Immature natural killer cell (primary cell): ENCODE measurements around the gene UNC5A. TPM values are rescaled to one million over a fixed set of nuclear protein-coding genes. Genes with fewer than 3 reads are reported as not detected.

ENCODE experiments used
- DNase-seq, 3 donors: peaks; one replicate each; pipeline ENCODE4 v3.0.0; 2022; ENCODE audit warnings: mixed read lengths in 1 of 3
- H3K27ac Mint-ChIP-seq, 6 donors: one replicate each; pipeline ENCODE4 v1.8.0; 2020; ENCODE audit warnings: mixed read lengths in 6 of 6, mild to moderate bottlenecking in 5 of 6, inconsistent platforms in 4 of 6, moderate library complexity in 3 of 6
- H3K27me3 Mint-ChIP-seq, 3 donors: one replicate each; pipeline ENCODE4 v1.8.0; 2020 to 2021; ENCODE audit warnings: low read depth in 3 of 3, mild to moderate bottlenecking in 3 of 3, mixed read lengths in 3 of 3, moderate library complexity in 3 of 3, inconsistent platforms in 1 of 3
- H3K36me3 Mint-ChIP-seq, 3 donors: one replicate each; pipeline ENCODE4 v1.8.0; 2020; ENCODE audit warnings: mixed read lengths in 3 of 3, inconsistent platforms in 2 of 3, mild to moderate bottlenecking in 2 of 3
- H3K4me1 Mint-ChIP-seq, 2 donors: one replicate each; pipeline ENCODE4 v1.8.0; 2020; ENCODE audit warnings: inconsistent platforms in 2 of 2, mild to moderate bottlenecking in 2 of 2, mixed read lengths in 2 of 2, moderate library complexity in 1 of 2
- H3K4me3 Mint-ChIP-seq, 5 donors: one replicate each; pipeline ENCODE4 v1.8.0; 2020; ENCODE audit warnings: mild to moderate bottlenecking in 5 of 5, mixed read lengths in 5 of 5, inconsistent platforms in 3 of 5, moderate library complexity in 3 of 5
- H3K9me3 Mint-ChIP-seq, 6 donors: one replicate each; pipeline ENCODE4 v1.8.0; 2020; ENCODE audit warnings: mild to moderate bottlenecking in 6 of 6, mixed read lengths in 6 of 6, inconsistent platforms in 4 of 6, moderate library complexity in 3 of 6
- polyA plus RNA-seq, 3 donors: library from polyadenylated mRNA; unstranded; fragments of 300-500 nt; fragmentation: Illumina TruSeq; gene quantifications; one replicate each; pipeline ENCODE4 v1.2.3, GENCODE V29; 2021

Gene UNC5A
- polyA plus RNA-seq, 3 donors from 2014 or later = not detected

DNA sequence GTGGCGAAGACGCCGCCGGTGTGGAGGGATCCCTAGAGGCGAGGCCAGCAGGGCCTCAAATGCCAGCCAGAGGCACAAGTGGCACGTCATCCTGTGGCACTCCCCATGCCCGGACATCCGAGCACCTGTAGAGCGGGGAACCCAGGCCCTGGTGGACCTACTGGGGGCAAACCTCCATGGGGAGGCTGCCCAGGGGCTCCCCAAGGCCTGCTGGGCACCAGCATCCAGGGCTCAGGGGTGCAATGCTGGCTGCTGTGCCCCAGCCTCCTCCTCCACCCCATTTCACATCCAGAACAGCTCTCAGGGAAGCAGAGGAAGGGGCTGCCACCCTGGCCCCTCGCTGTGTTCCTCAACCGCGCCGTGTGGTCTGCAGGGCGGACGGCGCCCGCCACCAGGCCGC lies 45.2 kb downstream of the UNC5A start:
- Mint-ChIP-seq H3K27me3 (peaks cover 0 to 8% (median 6%) of the 10 kb centered on the region in 3 donors), H3K4me1 (no peaks in the 10 kb centered on the region), H3K27ac (no peak overlapping the region), H3K36me3 (no peaks in the 10 kb centered on the region), H3K9me3 (no peaks in the 10 kb centered on the region), H3K4me3 (no peak overlapping the region)
- DNase-seq = no peak

DNA sequence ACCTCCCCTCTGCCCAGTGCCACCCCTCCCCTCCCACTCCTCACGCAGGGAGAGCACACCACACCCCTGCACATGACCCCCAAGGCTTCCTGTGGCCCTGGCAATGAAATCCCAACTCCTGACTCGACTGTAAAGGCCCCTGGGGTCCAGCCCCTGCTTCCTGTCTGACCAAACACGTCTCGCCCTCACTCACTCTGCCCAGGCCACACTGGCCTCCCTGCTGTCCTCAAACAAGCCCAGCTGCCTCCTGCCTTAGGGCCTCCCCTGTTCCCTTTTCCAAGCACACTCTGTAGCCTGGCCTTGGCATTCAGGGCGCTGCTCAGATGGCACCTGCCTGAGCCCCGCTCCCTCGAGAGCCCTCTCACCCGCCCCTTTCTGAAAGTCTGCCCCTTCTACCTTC lies 46.4 kb downstream of the UNC5A start:
- no peak for DNase-seq
- Mint-ChIP-seq H3K27me3 (peaks cover 0 to 8% (median 6%) of the 10 kb centered on the region in 3 donors), H3K27ac (no peak overlapping the region), H3K9me3 (no peaks in the 10 kb centered on the region), H3K36me3 (no peaks in the 10 kb centered on the region), H3K4me3 (no peak overlapping the region), H3K4me1 (no peaks in the 10 kb centered on the region)

DNA sequence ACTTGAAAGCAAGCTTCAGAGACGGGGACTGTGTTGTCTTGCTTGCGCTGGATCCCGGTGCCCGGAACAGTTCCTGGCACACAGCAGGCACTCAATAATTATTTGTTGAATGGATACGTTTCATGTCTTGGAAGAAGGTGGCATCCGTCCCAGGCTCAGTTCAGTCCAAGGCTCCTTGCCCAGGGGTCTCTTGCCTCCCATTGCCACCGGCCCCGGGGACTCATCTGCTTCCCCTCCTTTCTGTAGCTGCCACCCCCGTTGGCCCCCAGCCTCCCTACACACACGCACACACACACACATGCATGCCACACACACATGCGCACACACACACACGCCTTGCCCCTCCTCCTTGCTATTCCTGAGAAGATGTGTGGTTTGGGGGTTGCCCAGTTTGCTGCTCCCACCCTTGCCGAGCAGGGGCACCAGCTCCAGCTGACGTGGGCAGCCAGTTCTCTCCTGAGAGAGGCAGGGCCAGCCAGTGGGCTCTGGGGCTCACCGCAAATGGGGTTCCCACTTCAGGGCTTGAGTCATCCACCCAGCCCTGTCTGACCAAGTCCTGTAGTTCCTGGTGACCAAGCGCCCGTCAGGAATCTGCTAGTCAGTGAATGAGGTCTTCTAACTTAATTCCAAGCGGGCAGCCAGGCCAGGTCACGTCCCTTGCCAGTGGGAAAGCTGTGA lies 47.0 kb downstream of the UNC5A start:
- H3K27me3 Mint-ChIP-seq = peaks cover 0 to 6% (median 2%) of the 10 kb centered on the region in 3 donors
- no peaks in the 10 kb centered on the region for H3K4me1 Mint-ChIP-seq
- H3K4me3 Mint-ChIP-seq = no peak overlapping the region
- H3K9me3 Mint-ChIP-seq = no peaks in the 10 kb centered on the region
- H3K36me3 Mint-ChIP-seq = no peaks in the 10 kb centered on the region
- DNase-seq = no peak
- H3K27ac Mint-ChIP-seq = no peak overlapping the region

DNA sequence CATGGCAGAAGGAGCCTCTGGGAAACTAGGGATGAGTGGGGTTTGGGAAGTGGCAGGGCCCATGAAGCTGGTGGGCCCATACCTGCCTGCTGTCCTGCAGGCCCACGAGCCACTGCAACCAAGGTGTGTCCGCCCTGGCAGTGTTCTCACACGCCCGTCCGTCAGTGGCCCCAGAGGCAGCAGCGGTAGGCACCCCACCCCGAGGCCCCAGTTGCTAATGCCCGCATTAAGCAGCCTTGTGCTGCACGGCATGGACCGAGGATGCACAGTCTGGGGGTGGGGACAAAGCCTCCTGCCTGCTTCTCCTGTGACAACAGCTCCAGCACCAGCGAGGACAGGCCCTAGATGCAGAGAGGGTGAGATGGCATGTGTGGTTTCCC lies 47.5 kb downstream of the UNC5A start:
- no peak overlapping the region for H3K4me3 Mint-ChIP-seq
- H3K9me3 Mint-ChIP-seq = no peaks in the 10 kb centered on the region
- peaks cover 0 to 6% (median 2%) of the 10 kb centered on the region in 3 donors for H3K27me3 Mint-ChIP-seq
- no peak for DNase-seq
- no peak overlapping the region for H3K27ac Mint-ChIP-seq
- no peaks in the 10 kb centered on the region for H3K36me3 Mint-ChIP-seq
- no peaks in the 10 kb centered on the region for H3K4me1 Mint-ChIP-seq

DNA sequence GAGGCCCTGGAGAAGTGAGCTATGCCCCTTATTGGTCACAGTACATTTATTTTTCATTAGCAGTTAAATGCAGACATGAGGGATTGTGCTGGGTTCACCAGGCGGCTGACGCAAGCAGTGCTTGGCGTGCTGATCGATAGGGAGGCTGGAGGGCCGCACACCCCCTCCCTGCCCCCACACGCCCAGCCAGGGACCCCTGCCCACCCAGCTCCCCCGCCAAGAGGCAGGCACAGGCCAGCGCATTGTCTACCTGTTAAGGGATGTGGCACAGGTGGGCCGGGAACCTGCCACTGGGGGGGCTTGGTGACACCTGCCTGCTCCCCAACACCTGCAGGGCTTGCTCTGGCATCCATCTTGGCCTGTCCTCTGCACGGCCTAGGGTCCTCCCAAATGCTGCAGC lies 49.6 kb downstream of the UNC5A start:
- peak overlapping the region in 1 of 6 donors; percentile 50 for H3K27ac Mint-ChIP-seq
- no peaks in the 10 kb centered on the region for H3K4me1 Mint-ChIP-seq
- no peaks in the 10 kb centered on the region for H3K9me3 Mint-ChIP-seq
- no peak for DNase-seq
- no peaks in the 10 kb centered on the region for H3K36me3 Mint-ChIP-seq
- H3K27me3 Mint-ChIP-seq = peaks cover 0 to 8% (median 2%) of the 10 kb centered on the region in 3 donors
- H3K4me3 Mint-ChIP-seq = no peak overlapping the region

DNA sequence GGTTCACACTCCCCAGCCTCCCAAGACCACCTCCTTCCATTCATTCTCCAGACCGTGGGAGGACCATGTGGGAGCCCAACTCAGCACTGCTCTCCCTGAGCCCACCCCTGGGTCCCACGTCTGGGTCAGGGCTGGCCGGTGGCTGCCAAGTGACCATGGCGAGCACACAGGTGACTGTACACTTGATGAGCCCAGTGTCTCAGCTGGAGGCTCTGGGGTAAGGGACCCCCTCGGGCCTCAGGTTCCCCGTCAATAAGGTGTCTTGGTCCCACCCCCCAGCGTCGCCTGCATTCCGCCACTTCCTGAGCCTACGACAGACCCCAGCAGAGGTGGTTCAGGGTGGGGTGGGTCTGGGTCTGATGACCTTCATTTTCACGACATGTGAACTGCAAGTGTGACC lies 50.0 kb downstream of the UNC5A start:
- no peak for DNase-seq
- H3K4me3 Mint-ChIP-seq = no peak overlapping the region
- H3K27me3 Mint-ChIP-seq = peaks cover 0 to 6% (median 2%) of the 10 kb centered on the region in 3 donors
- no peaks in the 10 kb centered on the region for H3K36me3 Mint-ChIP-seq
- H3K9me3 Mint-ChIP-seq = no peaks in the 10 kb centered on the region
- H3K27ac Mint-ChIP-seq = peak overlapping the region in 1 of 6 donors; percentile 50
- no peaks in the 10 kb centered on the region for H3K4me1 Mint-ChIP-seq

DNA sequence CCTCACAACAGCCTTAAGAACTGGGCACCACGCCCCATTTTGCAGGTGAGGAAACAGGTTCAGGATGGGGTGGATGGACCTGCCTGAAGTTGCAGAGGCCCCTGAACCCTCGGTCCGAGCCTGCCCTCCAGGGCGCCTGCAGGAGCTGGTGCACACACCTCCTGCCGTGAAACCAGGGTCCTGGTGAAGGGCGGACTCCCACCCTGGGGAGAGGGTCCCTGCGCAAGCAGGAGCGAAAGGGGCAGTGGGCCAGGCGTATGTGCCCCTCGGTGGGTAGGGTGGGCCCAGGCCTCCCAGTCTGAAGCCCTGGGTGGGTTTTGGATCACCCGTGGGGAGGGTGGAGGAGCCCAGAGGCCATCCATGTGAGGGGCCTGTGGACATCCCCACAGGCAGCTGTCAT lies 50.9 kb downstream of the UNC5A start:
- no peaks in the 10 kb centered on the region for H3K36me3 Mint-ChIP-seq
- no peak for DNase-seq
- H3K4me3 Mint-ChIP-seq = no peak overlapping the region
- no peak overlapping the region for H3K27ac Mint-ChIP-seq
- H3K4me1 Mint-ChIP-seq = no peaks in the 10 kb centered on the region
- H3K9me3 Mint-ChIP-seq = no peaks in the 10 kb centered on the region
- peaks cover 1 to 8% (median 6%) of the 10 kb centered on the region in 3 donors for H3K27me3 Mint-ChIP-seq

DNA sequence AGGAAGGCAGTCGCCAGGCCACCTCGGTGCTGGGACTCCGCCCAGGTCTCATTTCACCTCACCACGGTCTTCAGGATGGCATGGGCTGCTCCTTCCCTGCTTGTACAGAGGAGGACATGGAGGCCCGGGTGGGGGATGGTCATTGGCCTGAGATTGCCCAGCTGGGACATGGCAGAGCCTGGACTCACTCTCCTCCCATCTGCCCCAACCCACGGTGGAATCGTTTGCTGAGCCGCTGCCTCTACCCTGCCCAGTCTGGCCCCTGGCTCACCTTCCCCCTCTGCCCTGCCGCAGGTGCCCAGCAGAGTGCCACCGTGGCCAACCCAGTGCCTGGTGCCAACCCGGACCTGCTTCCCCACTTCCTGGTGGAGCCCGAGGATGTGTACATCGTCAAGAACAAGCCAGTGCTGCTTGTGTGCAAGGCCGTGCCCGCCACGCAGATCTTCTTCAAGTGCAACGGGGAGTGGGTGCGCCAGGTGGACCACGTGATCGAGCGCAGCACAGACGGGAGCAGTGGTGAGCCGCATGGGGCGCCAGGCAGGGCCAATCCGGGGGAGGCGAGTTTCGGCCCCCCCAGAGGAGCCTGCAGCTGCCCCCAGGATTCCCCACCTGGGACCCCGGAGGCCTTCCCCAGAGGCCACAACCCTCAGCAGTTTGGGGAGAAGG lies 52.1 kb downstream of the UNC5A start:
- Mint-ChIP-seq H3K36me3 (no peaks in the 10 kb centered on the region), H3K27me3 (peaks cover 1 to 12% (median 6%) of the 10 kb centered on the region in 3 donors), H3K4me1 (no peaks in the 10 kb centered on the region), H3K9me3 (no peaks in the 10 kb centered on the region), H3K4me3 (no peak overlapping the region), H3K27ac (no peak overlapping the region)
- DNase-seq = no peak

DNA sequence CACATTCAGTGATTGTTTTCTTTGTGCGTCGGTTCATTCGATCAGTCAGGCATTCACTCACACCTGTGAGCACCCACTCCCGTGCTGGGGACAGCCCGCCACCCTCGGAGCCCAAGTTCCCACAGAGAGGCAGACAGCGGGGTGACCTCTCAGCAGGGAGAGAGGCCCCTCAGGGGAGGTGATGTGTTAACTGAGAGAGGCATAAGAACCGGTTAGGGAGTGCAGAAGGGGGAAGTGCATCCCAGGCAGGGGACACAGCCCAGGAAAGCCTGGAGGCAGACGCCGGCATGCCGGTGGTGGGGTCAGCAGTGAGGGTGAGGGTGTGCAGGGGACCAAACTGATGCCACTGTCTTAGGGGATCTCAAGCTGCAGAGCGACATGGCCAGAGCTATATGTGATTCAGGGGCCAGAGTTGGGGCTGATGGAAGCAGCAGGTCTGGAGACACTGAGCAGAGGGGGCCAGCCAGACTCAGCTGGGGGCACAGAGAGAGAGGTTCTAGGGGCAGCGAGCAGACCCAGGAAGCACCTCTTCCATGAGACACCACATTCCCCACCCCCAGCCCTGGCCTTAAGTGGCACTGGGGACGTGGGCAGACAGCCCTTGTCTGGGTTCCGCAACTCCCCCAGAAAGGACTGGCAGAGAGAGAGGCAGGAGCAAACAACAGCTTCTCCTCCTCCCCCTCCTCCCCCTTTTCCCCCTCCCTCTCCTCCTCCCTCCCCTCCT lies 52.8 kb downstream of the UNC5A start:
- no peaks in the 10 kb centered on the region for H3K9me3 Mint-ChIP-seq
- H3K27ac Mint-ChIP-seq = no peak overlapping the region
- H3K36me3 Mint-ChIP-seq = no peaks in the 10 kb centered on the region
- peaks cover 4 to 15% (median 6%) of the 10 kb centered on the region in 3 donors for H3K27me3 Mint-ChIP-seq
- H3K4me3 Mint-ChIP-seq = no peak overlapping the region
- DNase-seq = no peak
- H3K4me1 Mint-ChIP-seq = no peaks in the 10 kb centered on the region

DNA sequence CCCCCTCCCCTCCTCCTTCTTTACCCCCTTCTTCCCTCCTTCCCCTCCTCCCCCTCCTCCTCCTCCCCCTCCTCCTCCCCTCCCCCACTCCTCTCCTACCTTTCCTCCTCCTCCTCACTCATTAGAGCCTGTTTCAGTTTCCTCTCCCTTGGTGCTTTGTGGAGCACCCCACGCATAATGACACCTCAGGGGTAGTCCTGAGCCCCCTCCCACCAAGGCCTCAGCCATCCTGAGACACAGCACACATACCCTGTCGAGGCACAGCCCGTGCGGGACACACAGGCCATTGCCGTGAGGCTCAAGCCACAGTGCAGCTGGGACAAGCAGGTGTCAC lies 53.4 kb downstream of the UNC5A start:
- H3K9me3 Mint-ChIP-seq = no peaks in the 10 kb centered on the region
- no peaks in the 10 kb centered on the region for H3K4me1 Mint-ChIP-seq
- no peaks in the 10 kb centered on the region for H3K36me3 Mint-ChIP-seq
- no peak overlapping the region for H3K4me3 Mint-ChIP-seq
- H3K27ac Mint-ChIP-seq = no peak overlapping the region
- H3K27me3 Mint-ChIP-seq = peaks cover 4 to 15% (median 8%) of the 10 kb centered on the region in 3 donors
- no peak for DNase-seq

DNA sequence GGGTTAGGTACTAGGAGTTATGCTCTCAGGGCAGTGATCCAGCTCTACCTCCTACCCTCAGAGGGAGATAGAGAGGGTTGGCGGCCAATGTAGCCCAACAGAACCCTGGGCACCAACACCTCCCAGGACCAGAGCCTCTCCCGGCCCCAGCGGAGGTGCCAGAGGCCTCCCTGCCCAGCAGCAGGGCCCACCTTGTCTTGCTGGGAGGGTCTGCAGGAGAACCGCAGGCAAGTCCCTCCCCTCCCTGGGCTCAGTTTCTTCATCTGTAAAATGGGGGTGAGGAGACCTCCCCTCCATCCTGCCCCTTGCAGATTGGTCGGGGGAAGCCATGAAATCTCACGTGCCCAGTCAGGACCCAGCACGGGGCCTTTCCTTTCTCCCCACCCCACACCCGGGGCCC lies 54.4 kb downstream of the UNC5A start:
- Mint-ChIP-seq H3K9me3 (no peaks in the 10 kb centered on the region), H3K27ac (no peak overlapping the region), H3K4me1 (no peaks in the 10 kb centered on the region), H3K4me3 (no peak overlapping the region), H3K36me3 (no peaks in the 10 kb centered on the region), H3K27me3 (peaks cover 4 to 15% (median 8%) of the 10 kb centered on the region in 3 donors)
- no peak for DNase-seq

DNA sequence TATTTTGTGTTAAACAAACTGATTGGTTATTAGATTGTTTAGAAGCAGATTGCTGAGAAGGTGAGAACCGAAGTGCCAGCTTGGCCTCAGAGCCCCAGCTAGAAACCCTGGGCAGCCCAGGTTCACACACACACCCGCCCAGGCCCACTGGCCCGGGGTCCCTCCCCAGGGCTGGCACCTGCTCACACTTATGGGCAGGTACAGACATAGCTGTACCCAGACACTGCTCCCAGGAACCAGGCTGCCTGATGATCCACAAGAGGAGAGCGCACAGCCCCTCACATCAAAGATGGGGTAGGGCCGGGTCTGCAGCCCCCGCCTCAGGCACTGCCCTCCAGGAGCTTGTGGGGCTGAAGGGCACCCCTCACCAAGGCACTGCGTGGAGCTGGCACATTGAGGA lies 55.6 kb downstream of the UNC5A start:
- Mint-ChIP-seq H3K27ac (no peak overlapping the region), H3K36me3 (no peaks in the 10 kb centered on the region), H3K27me3 (peaks cover 8 to 18% (median 12%) of the 10 kb centered on the region in 3 donors), H3K4me3 (no peak overlapping the region), H3K4me1 (peaks cover 5 to 6% of the 10 kb centered on the region in 2 donors), H3K9me3 (no peaks in the 10 kb centered on the region)
- DNase-seq = no peak

DNA sequence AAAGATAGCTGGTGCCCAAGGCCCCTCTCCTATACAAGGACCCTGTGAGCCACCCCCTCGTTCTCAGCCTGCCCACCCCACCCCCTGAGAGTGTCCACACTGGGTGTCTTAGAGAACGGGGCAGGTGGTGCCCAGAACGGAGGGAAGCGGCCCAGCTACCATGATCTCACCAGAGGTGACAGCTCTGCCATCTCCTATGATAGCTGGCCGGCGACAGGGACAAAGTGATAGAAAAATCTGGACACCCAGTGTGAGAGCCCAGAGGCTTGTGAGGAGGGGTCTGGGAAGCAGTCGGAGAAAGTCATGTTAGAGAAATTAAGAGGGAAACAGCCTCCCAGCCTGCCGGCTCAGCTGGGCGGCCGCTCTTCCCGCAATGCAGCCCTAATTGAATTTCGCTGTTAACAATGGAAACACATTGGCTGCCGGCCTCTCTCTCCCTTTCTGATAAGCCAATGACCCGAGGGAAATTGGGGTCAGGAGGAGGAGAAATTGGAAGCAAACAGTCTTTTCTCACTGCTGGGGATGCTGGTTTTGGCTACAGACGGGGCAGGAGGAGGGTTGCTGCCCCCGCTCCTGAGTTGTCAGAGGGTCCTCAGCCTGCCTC lies 56.5 kb downstream of the UNC5A start:
- DNase-seq = no peak
- H3K27me3 Mint-ChIP-seq = peaks cover 8 to 19% (median 12%) of the 10 kb centered on the region in 3 donors
- H3K4me1 Mint-ChIP-seq = peaks cover 5 to 6% of the 10 kb centered on the region in 2 donors
- no peak overlapping the region for H3K27ac Mint-ChIP-seq
- H3K4me3 Mint-ChIP-seq = no peak overlapping the region
- H3K36me3 Mint-ChIP-seq = no peaks in the 10 kb centered on the region
- H3K9me3 Mint-ChIP-seq = no peaks in the 10 kb centered on the region

DNA sequence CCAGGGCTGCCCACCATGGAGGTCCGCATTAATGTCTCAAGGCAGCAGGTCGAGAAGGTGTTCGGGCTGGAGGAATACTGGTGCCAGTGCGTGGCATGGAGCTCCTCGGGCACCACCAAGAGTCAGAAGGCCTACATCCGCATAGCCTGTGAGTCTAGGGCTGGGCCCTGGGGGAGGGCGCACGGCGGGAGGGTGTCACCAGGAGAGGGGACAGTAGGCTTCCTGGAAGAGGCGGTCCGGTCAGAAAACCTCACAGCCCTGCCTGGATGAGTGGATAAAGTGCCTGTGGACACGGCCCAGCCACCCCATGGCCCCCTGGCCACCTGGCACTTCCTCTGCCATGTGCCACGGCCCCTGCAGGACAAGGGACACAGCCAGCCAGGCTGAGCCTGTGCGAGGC lies 57.8 kb downstream of the UNC5A start:
- DNase-seq = no peak
- H3K4me1 Mint-ChIP-seq = peaks cover 6% of the 10 kb centered on the region in 2 donors
- peaks cover 0 to 2% (median 2%) of the 10 kb centered on the region in 6 donors for H3K9me3 Mint-ChIP-seq
- no peak overlapping the region for H3K27ac Mint-ChIP-seq
- peaks cover 16 to 29% (median 19%) of the 10 kb centered on the region in 3 donors for H3K27me3 Mint-ChIP-seq
- no peak overlapping the region for H3K4me3 Mint-ChIP-seq
- H3K36me3 Mint-ChIP-seq = no peaks in the 10 kb centered on the region
